Measurements from ENCODE around the gene AADAC. TPM values are rescaled to one million over a fixed set of nuclear protein-coding genes. Genes with fewer than 3 reads are reported as not detected.

The AADAC gene
- total RNA-seq, 2 donors from 2014 or later = not detected

DNA sequence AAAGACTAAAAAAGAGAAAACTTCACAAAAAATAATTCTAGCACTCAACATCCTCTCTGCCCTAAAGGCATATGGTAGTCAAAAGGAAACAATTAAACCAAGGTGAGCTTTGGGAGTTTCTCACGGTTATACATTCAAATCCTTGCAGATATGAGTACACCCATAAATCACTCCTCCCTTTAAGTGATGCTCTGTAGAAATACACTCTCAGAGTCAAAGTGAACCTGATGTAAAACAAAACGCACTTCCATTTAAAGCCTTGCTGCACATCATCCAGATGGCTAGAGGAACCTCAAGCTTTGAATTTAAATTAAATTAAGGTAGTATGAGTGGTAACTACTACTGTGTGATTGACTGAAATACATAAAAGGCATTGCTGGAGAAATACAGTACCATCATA lies 36.0 kb upstream of the AADAC start:
- H3K4me1 ChIP-seq (ENCODE audit: control insufficient read depth, insufficient read depth, low read length) = no peaks in the 10 kb centered on the region
- H3K4me3 ChIP-seq (ENCODE audit: low read length) = no peak overlapping the region
- Mint-ChIP-seq H3K27ac (no peak overlapping the region), H3K4me3 (no peak overlapping the region), H3K36me3 (ENCODE audit: low read depth) (no peaks in the 10 kb centered on the region), H3K4me1 (peaks cover 9% of the 10 kb centered on the region), H3K27me3 (ENCODE audit: insufficient read depth) (no peaks in the 10 kb centered on the region), H3K9me3 (no peaks in the 10 kb centered on the region)
- H3K9me3 ChIP-seq (ENCODE audit: control insufficient read depth, low read length) = no peaks in the 10 kb centered on the region
- no peak overlapping the region for H3K27ac ChIP-seq (ENCODE audit: low read depth, low read length)
- H3K27me3 ChIP-seq (ENCODE audit: control insufficient read depth, insufficient read depth, low read length, poor library complexity, severe bottlenecking) = no peaks in the 10 kb centered on the region
- TF ChIP-seq, protein P1, sequence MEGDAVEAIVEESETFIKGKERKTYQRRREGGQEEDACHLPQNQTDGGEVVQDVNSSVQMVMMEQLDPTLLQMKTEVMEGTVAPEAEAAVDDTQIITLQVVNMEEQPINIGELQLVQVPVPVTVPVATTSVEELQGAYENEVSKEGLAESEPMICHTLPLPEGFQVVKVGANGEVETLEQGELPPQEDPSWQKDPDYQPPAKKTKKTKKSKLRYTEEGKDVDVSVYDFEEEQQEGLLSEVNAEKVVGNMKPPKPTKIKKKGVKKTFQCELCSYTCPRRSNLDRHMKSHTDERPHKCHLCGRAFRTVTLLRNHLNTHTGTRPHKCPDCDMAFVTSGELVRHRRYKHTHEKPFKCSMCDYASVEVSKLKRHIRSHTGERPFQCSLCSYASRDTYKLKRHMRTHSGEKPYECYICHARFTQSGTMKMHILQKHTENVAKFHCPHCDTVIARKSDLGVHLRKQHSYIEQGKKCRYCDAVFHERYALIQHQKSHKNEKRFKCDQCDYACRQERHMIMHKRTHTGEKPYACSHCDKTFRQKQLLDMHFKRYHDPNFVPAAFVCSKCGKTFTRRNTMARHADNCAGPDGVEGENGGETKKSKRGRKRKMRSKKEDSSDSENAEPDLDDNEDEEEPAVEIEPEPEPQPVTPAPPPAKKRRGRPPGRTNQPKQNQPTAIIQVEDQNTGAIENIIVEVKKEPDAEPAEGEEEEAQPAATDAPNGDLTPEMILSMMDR (conservative IDR thresholded peaks at IDR 0.05) = no peak
- H3K36me3 ChIP-seq (ENCODE audit: control insufficient read depth, insufficient read depth, low read length) = no peaks in the 10 kb centered on the region
- H3K9ac ChIP-seq (ENCODE audit: extremely low read depth, low read length, poor library complexity, severe bottlenecking) = no peak overlapping the region
- DNase-seq = no peak
- 100% methylated on average over 1 to 2 of the region's 2 CpGs for WGBS, 2 experiments (ENCODE audit: insufficient coverage in 1 of 2, insufficient read length in 1 of 2)

DNA sequence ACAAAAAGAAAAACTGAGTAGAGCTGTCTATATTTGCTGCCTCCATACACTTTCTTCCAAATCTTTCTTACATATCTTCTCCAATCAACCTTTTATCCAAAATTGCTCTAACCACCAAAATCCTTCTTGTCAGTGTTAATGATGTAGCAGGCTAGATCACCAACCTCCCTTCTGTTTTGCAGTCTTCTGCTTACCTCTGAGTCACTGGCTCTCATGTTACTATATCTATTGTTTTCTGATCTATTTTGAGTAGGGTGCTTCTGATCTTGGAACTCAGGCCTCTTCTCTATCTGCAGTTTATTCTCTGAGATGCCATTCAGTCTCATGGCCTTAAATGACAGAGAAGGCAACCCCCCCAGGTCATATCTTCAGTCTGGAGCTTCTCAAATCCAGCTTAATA lies 26.3 kb upstream of the AADAC start:
- no peak overlapping the region for H3K4me3 ChIP-seq (ENCODE audit: low read length)
- H3K4me1 ChIP-seq (ENCODE audit: control insufficient read depth, insufficient read depth, low read length) = no peaks in the 10 kb centered on the region
- Mint-ChIP-seq H3K27ac (no peak overlapping the region), H3K36me3 (ENCODE audit: low read depth) (peaks cover 2% of the 10 kb centered on the region), H3K4me3 (no peak overlapping the region), H3K4me1 (peaks cover under 1% of the 10 kb centered on the region), H3K27me3 (ENCODE audit: insufficient read depth) (no peaks in the 10 kb centered on the region), H3K9me3 (peaks cover 5% of the 10 kb centered on the region)
- H3K27ac ChIP-seq (ENCODE audit: low read depth, low read length) = no peak overlapping the region
- no peaks in the 10 kb centered on the region for H3K27me3 ChIP-seq (ENCODE audit: control insufficient read depth, insufficient read depth, low read length, poor library complexity, severe bottlenecking)
- no peak overlapping the region for H3K9ac ChIP-seq (ENCODE audit: extremely low read depth, low read length, poor library complexity, severe bottlenecking)
- H3K36me3 ChIP-seq (ENCODE audit: control insufficient read depth, insufficient read depth, low read length) = no peaks in the 10 kb centered on the region
- TF ChIP-seq, protein P1 (conservative IDR thresholded peaks at IDR 0.05) = no peak
- peaks cover 6% of the 10 kb centered on the region for H3K9me3 ChIP-seq (ENCODE audit: control insufficient read depth, low read length)
- no peak for DNase-seq

DNA sequence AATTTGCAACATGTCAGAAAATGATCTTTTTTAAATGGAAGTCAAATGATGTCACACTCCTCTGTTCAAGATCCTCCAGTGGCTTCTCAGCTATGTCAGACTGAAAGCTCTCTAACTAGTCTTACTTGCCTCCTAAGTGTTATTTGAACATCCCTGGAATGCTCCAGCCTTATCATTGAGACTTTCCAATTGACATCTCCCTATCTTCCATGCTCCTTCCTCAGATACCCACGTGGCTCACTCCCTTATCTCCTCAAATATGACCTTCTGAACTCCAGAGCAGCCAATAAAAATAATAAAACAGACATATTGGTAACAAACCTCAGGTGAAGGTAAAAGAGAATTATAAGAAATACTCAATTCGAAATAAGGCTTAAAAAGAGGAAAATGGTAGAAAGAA lies 25.5 kb upstream of the AADAC start:
- Histone ChIP-seq H3K27ac (ENCODE audit: low read depth, low read length) (no peak overlapping the region), H3K36me3 (ENCODE audit: control insufficient read depth, insufficient read depth, low read length) (no peaks in the 10 kb centered on the region), H3K9me3 (ENCODE audit: control insufficient read depth, low read length) (peaks cover 6% of the 10 kb centered on the region), H3K4me3 (ENCODE audit: low read length) (no peak overlapping the region), H3K4me1 (ENCODE audit: control insufficient read depth, insufficient read depth, low read length) (no peaks in the 10 kb centered on the region), H3K9ac (ENCODE audit: extremely low read depth, low read length, poor library complexity, severe bottlenecking) (no peak overlapping the region), H3K27me3 (ENCODE audit: control insufficient read depth, insufficient read depth, low read length, poor library complexity, severe bottlenecking) (no peaks in the 10 kb centered on the region)
- DNase-seq = no peak
- Mint-ChIP-seq H3K27ac (no peak overlapping the region), H3K36me3 (ENCODE audit: low read depth) (peaks cover 2% of the 10 kb centered on the region), H3K4me1 (peaks cover 3% of the 10 kb centered on the region), H3K27me3 (ENCODE audit: insufficient read depth) (no peaks in the 10 kb centered on the region), H3K4me3 (no peak overlapping the region), H3K9me3 (peaks cover 5% of the 10 kb centered on the region)
- WGBS, 2 experiments (ENCODE audit: insufficient coverage in 1 of 2, insufficient read length in 1 of 2) = 65 to 75% methylated on average over 1 to 2 of the region's 2 CpGs
- TF ChIP-seq, protein P1 (conservative IDR thresholded peaks at IDR 0.05) = no peak
